Prostate gland (tissue), 2 donors: Measurements from ENCODE around the gene BBS9. TPM values are rescaled to one million over a fixed set of nuclear protein-coding genes. Genes with fewer than 3 reads are reported as not detected.
"Not testable (repeated sequence)": the region's sequence is repeated elsewhere in the genome, so short reads cannot be mapped to it uniquely, and the experiment has no call there.

Experiments used
- DNase-seq: peaks from one replicate; pipeline ENCODE4 v3.0.0-alpha.2; 2019; ENCODE audit warnings: low spot score
- H3K27ac ChIP-seq, 2 donors: fragments of 200-600 bp; sonication (generic); 2 replicates each; pipeline ENCODE4 v1.5.1; 2017 to 2019
- H3K27me3 ChIP-seq: fragments of 200-600 bp; sonication (generic); replicated peaks from 2 replicates; pipeline ENCODE4 v1.5.1; 2019; ENCODE audit not compliant: insufficient read depth
- H3K36me3 ChIP-seq, 2 donors: fragments of 200-600 bp; sonication (generic); 1 replicate in 1 of 2; 2 replicates in 1 of 2; pipeline versions ENCODE4 v1.5.1 to v1.8.1; 2017 to 2019
- H3K4me1 ChIP-seq: fragments of 200-600 bp; sonication (generic); replicated peaks from 2 replicates; pipeline ENCODE4 v1.5.1; 2019
- H3K4me3 ChIP-seq, 2 donors: fragments of 200-600 bp; sonication (generic); 2 replicates each; pipeline ENCODE4 v1.5.1; 2017 to 2019
- H3K9me3 ChIP-seq: fragments of 200-600 bp; sonication (generic); 2 replicates; pipeline ENCODE4 v1.5.1; 2017
- CTCF ChIP-seq, 4 experiments: fragments of 200-600 bp in 2 of 4; fragments of 450-650 bp in 2 of 4; sonication (generic) in 2 of 4; IDR thresholded peaks; 1 replicate in 3 of 4; 2 replicates in 1 of 4; pipeline ENCODE4 v1.5.1; 2016 to 2019; ENCODE audit warnings: antibody characterized with exemption in 4 of 4, mild to moderate bottlenecking in 2 of 4, moderate library complexity in 2 of 4
- POLR2A ChIP-seq: fragments of 450-650 bp; IDR thresholded peaks from one replicate; pipeline ENCODE4 v1.6.1; 2016; ENCODE audit warnings: antibody characterized with exemption, mild to moderate bottlenecking
- POLR2AphosphoS5 ChIP-seq: sonication (generic); formaldehyde crosslinking; IDR thresholded peaks from one replicate; pipeline ENCODE4 v1.6.1; 2017; ENCODE audit warnings: antibody characterized with exemption
- WGBS: methylation state at CpG from one replicate; pipeline ENCODE4 v1.1.5; 2018; 5-methylcytosine and 5-hydroxymethylcytosine counted together
- intact Hi-C: fragments of 100-400 bp; cut with DNase I; formaldehyde crosslinking; loops from one replicate; pipeline ENCODE4 v1.14.2; 2022
- total RNA-seq, 2 donors: library from RNA; depleted of rRNA; stranded (reverse); fragments of >200 nt; gene quantifications; one replicate each; pipeline ENCODE4 v1.1.0, GENCODE V29; 2016

BBS9 gene
- total RNA-seq, 2 donors from 2014 or later = 19.6 to 36.8 TPM

GRCh38 chr7:33089142-33089541 lies 40.2 kb upstream of the BBS9 start:
- DNase-seq = no peak
- Histone ChIP-seq H3K4me3 (no peak overlapping the region), H3K27me3 (no peaks in the 10 kb centered on the region), H3K4me1 (no peaks in the 10 kb centered on the region), H3K9me3 (no peaks in the 10 kb centered on the region), H3K27ac (no peak overlapping the region), H3K36me3 (no peaks in the 10 kb centered on the region)
- no peak for TF ChIP-seq POLR2A
- no peak for TF ChIP-seq CTCF (IDR thresholded peaks at IDR 0.05)
- TF ChIP-seq POLR2AphosphoS5 = no peak
- WGBS = 96% methylated on average over 7 of the region's 7 CpGs
- intact Hi-C loops = no loop called here

GRCh38 chr7:33091111-33091531 lies 38.2 kb upstream of the BBS9 start:
- no peaks in the 10 kb centered on the region for H3K9me3 ChIP-seq
- no peak overlapping the region for H3K27ac ChIP-seq
- no peaks in the 10 kb centered on the region for H3K27me3 ChIP-seq
- H3K4me1 ChIP-seq = no peaks in the 10 kb centered on the region
- intact Hi-C loops = no loop called here
- no peak overlapping the region for H3K4me3 ChIP-seq
- TF ChIP-seq CTCF (IDR thresholded peaks at IDR 0.05) (no peak), POLR2AphosphoS5 (no peak), POLR2A (no peak)
- 82% methylated on average over 4 of the region's 4 CpGs for WGBS
- no peaks in the 10 kb centered on the region for H3K36me3 ChIP-seq
- no peak for DNase-seq

- DNase-seq = no peak
- Histone ChIP-seq H3K4me1 (no peaks in the 10 kb centered on the region), H3K27me3 (no peaks in the 10 kb centered on the region), H3K36me3 (no peaks in the 10 kb centered on the region), H3K9me3 (no peaks in the 10 kb centered on the region), H3K27ac (no peak overlapping the region), H3K4me3 (no peak overlapping the region)
- WGBS = 80% methylated on average over 5 of the region's 5 CpGs
- TF ChIP-seq CTCF (IDR thresholded peaks at IDR 0.05) (no peak), POLR2A (no peak), POLR2AphosphoS5 (no peak)
- intact Hi-C loops = no loop called here
Measured at GRCh38 chr7:33091641-33092191, 37.6 kb upstream of the BBS9 start.

GRCh38 chr7:33093266-33093665 lies 36.1 kb upstream of the BBS9 start:
- WGBS = 96% methylated on average over 4 of the region's 4 CpGs

GRCh38 chr7:33094745-33095275 lies 34.6 kb upstream of the BBS9 start:
- H3K4me3 ChIP-seq, H3K9me3 ChIP-seq, H3K36me3 ChIP-seq, DNase-seq, H3K4me1 ChIP-seq, intact Hi-C loops, H3K27ac ChIP-seq, H3K27me3 ChIP-seq: not testable (repeated sequence)
- 66% methylated on average over 3 of the region's 6 CpGs for WGBS

More at GRCh38 chr7:33093266-33093665, 36.1 kb upstream of the BBS9 start:
- Histone ChIP-seq H3K9me3 (no peaks in the 10 kb centered on the region), H3K27ac (no peak overlapping the region), H3K4me1 (no peaks in the 10 kb centered on the region), H3K36me3 (no peaks in the 10 kb centered on the region), H3K27me3 (no peaks in the 10 kb centered on the region), H3K4me3 (no peak overlapping the region)
- TF ChIP-seq POLR2A = no peak
- TF ChIP-seq CTCF (IDR thresholded peaks at IDR 0.05) = no peak
- TF ChIP-seq POLR2AphosphoS5 = no peak
- intact Hi-C loops = no loop called here
- no peak for DNase-seq
